Loucy (cell line): ENCODE measurements around the gene NR2C1.

Experiments
- H2AFZ ChIP-seq: fragments of 200-600 bp; sonication (generic); 2 replicates; pipeline ENCODE4 v1.6.0; 2016; ENCODE audit warnings: antibody characterized with exemption, mild to moderate bottlenecking, low read length, moderate library complexity
- H3F3A ChIP-seq: fragments of 200-600 bp; 2 replicates; pipeline ENCODE4 v1.6.0; 2016; ENCODE audit warnings: antibody characterized with exemption, low read depth, mild to moderate bottlenecking
- H3K27me3 ChIP-seq: fragments of 200-600 bp; sonication (generic); 2 replicates; pipeline ENCODE4 v1.6.1; 2014; ENCODE audit warnings: low read length, mild to moderate bottlenecking; ENCODE audit not compliant: insufficient read depth, poor library complexity, severe bottlenecking
- H3K36me3 ChIP-seq: fragments of 200-600 bp; sonication (generic); 2 replicates; pipeline ENCODE4 v1.6.1; 2016; ENCODE audit warnings: low read length; ENCODE audit not compliant: insufficient read depth
- H3K4me1 ChIP-seq: fragments of 200-600 bp; sonication (generic); 2 replicates; pipeline ENCODE4 v1.5.1; 2014; ENCODE audit warnings: low read length, mild to moderate bottlenecking; ENCODE audit not compliant: insufficient read depth, poor library complexity, severe bottlenecking
- H3K4me2 ChIP-seq: fragments of 200-600 bp; sonication (generic); 2 replicates; pipeline ENCODE4 v1.6.0; 2014; ENCODE audit warnings: antibody characterized with exemption, low read length, low read depth, mild to moderate bottlenecking; ENCODE audit not compliant: poor library complexity, severe bottlenecking
- H3K4me3 ChIP-seq: fragments of 200-600 bp; sonication (generic); 2 replicates; pipeline ENCODE4 v1.5.1; 2014; ENCODE audit warnings: low read length, mild to moderate bottlenecking, mixed read lengths; ENCODE audit not compliant: poor library complexity, severe bottlenecking
- H3K79me2 ChIP-seq: fragments of 200-600 bp; sonication (generic); 2 replicates; pipeline ENCODE4 v1.6.1; 2014; ENCODE audit warnings: low read length; ENCODE audit not compliant: insufficient read depth
- H3K9ac ChIP-seq: fragments of 200-600 bp; sonication (generic); 2 replicates; pipeline ENCODE4 v1.6.0; 2014; ENCODE audit warnings: mild to moderate bottlenecking, low read depth, low read length, moderate library complexity; ENCODE audit not compliant: poor library complexity, severe bottlenecking
- H3K9me2 ChIP-seq: fragments of 200-600 bp; sonication (generic); replicated peaks from 2 replicates; pipeline ENCODE4 v1.6.1; 2016; ENCODE audit warnings: low read depth, low read length, mixed read lengths
- H3K9me3 ChIP-seq: fragments of 200-600 bp; sonication (generic); 2 replicates; pipeline ENCODE4 v1.6.1; 2014; ENCODE audit warnings: mild to moderate bottlenecking, antibody characterized with exemption, low read length, low read depth; ENCODE audit not compliant: insufficient read depth
- H4K20me1 ChIP-seq: fragments of 200-600 bp; sonication (generic); 2 replicates; pipeline ENCODE4 v1.6.0; 2014; ENCODE audit warnings: antibody characterized with exemption, low read length, mild to moderate bottlenecking; ENCODE audit not compliant: insufficient read depth, poor library complexity, severe bottlenecking
- CTCF ChIP-seq: fragments of 200-600 bp; sonication (generic); conservative IDR thresholded peaks from 2 replicates; pipeline ENCODE4 v1.5.1; 2014; ENCODE audit warnings: mild to moderate bottlenecking, antibody characterized with exemption, low read length
- EZH2phosphoT487 ChIP-seq: fragments of 200-600 bp; IDR thresholded peaks from 2 replicates; pipeline ENCODE4 v1.6.1; 2018; ENCODE audit warnings: antibody characterized with exemption, mild to moderate bottlenecking, moderate library complexity, borderline replicate concordance

Gene NR2C1

GRCh38 chr12:95014554-95014953 is 58.9 kb downstream of the NR2C1 start:
- no peak overlapping the region for H2AFZ ChIP-seq
- TF ChIP-seq EZH2phosphoT487 (no peak), CTCF (no peak)
- no peaks in the 10 kb centered on the region for H3K4me1 ChIP-seq
- no peak overlapping the region for H3K4me3 ChIP-seq
- no peak overlapping the region for H3K4me2 ChIP-seq
- H3F3A ChIP-seq, result no peaks in the 10 kb centered on the region
- H3K36me3 ChIP-seq, result no peaks in the 10 kb centered on the region
- no peaks in the 10 kb centered on the region for H3K79me2 ChIP-seq
- H3K9me3 ChIP-seq, result no peaks in the 10 kb centered on the region
- H3K9ac ChIP-seq, result no peak overlapping the region
- no peaks in the 10 kb centered on the region for H4K20me1 ChIP-seq
- H3K27me3 ChIP-seq, result no peaks in the 10 kb centered on the region
- H3K9me2 ChIP-seq, result no peaks in the 10 kb centered on the region

DNA sequence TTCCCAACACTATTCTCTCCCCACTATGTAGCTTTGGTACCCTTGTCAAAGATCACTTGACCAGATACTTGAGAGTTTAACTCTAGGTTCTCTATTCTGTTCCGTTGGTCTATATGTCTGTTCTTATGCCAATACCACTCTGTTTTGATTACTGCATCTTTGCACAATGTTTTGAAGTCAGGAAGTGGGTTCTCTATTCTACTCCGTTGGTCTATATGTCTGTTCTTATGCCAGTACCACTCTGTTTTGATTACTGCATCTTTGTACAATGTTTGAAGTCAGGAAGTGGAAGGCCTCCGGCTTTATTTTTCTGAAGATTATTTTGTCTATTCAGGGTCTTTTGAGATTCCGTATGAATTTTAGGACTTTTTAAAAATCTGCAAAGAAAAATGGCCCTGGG is 67.2 kb downstream of the NR2C1 start:
- Histone ChIP-seq H4K20me1 (no peaks in the 10 kb centered on the region), H3K4me1 (peaks cover 8% of the 10 kb centered on the region), H3K4me3 (no peak overlapping the region), H2AFZ (no peak overlapping the region), H3F3A (no peaks in the 10 kb centered on the region), H3K9me2 (no peaks in the 10 kb centered on the region), H3K79me2 (peaks cover 23% of the 10 kb centered on the region), H3K27me3 (no peaks in the 10 kb centered on the region), H3K9me3 (no peaks in the 10 kb centered on the region), H3K9ac (no peak overlapping the region), H3K4me2 (no peak overlapping the region), H3K36me3 (no peaks in the 10 kb centered on the region)
- no peak for TF ChIP-seq EZH2phosphoT487
- TF ChIP-seq CTCF, result no peak

DNA sequence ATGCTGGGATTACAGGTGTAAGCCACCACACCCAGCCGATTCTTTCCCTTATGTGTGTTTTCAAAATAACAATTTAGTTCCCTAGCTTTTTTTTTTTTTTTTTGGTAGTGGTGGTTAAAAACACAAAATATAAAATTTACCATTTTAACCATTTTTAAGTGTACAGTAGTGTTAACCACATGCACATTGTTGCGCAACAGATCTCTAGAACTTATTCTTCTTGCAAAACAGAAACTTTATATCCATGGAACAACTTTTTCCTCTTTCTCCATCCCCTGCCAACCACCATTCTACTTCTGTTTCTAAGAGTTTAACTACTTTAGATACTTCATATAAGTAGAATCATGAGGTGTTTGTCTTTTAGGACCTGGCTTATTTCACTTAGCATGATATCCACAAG is 68.8 kb downstream of the NR2C1 start:
- Histone ChIP-seq H3K36me3 (no peaks in the 10 kb centered on the region), H3K4me2 (no peak overlapping the region), H3K79me2 (peaks cover 39% of the 10 kb centered on the region), H3K9me3 (no peaks in the 10 kb centered on the region), H3K4me3 (no peak overlapping the region), H3F3A (no peaks in the 10 kb centered on the region), H2AFZ (no peak overlapping the region), H3K9me2 (no peaks in the 10 kb centered on the region), H4K20me1 (peaks cover 13% of the 10 kb centered on the region), H3K9ac (no peak overlapping the region), H3K27me3 (no peaks in the 10 kb centered on the region), H3K4me1 (peaks cover 23% of the 10 kb centered on the region)
- TF ChIP-seq EZH2phosphoT487 (no peak), CTCF (no peak)
